Skeletal muscle satellite cell (primary cell): ENCODE results near the gene S100PBP.

ENCODE experiments used
- H3K27me3 ChIP-seq: 2 replicates; pipeline ENCODE4 v1.7.0; 2013; ENCODE audit warnings: low read length; ENCODE audit not compliant: control insufficient read depth, insufficient read depth
- H3K36me3 ChIP-seq: 2 replicates; pipeline ENCODE4 v1.7.0; 2013; ENCODE audit warnings: mild to moderate bottlenecking, control low read depth, low read length; ENCODE audit not compliant: insufficient read depth
- H3K4me1 ChIP-seq: 2 replicates; pipeline ENCODE4 v1.7.0; 2013; ENCODE audit warnings: low read length; ENCODE audit not compliant: control insufficient read depth, insufficient read depth
- H3K4me2 ChIP-seq: 2 replicates; pipeline ENCODE4 v1.7.0; 2013; ENCODE audit warnings: mild to moderate bottlenecking, low read length
- H3K4me3 ChIP-seq: 2 replicates; pipeline ENCODE4 v1.7.0; 2013; ENCODE audit warnings: low read length
- H3K9ac ChIP-seq: 2 replicates; pipeline ENCODE4 v1.7.0; 2013; ENCODE audit warnings: mild to moderate bottlenecking, low read depth, low read length, moderate library complexity
- H3K9me3 ChIP-seq: replicated peaks from 2 replicates; pipeline ENCODE4 v1.7.0; 2013; ENCODE audit warnings: mild to moderate bottlenecking, control low read depth, low read length

S100PBP gene

DNA sequence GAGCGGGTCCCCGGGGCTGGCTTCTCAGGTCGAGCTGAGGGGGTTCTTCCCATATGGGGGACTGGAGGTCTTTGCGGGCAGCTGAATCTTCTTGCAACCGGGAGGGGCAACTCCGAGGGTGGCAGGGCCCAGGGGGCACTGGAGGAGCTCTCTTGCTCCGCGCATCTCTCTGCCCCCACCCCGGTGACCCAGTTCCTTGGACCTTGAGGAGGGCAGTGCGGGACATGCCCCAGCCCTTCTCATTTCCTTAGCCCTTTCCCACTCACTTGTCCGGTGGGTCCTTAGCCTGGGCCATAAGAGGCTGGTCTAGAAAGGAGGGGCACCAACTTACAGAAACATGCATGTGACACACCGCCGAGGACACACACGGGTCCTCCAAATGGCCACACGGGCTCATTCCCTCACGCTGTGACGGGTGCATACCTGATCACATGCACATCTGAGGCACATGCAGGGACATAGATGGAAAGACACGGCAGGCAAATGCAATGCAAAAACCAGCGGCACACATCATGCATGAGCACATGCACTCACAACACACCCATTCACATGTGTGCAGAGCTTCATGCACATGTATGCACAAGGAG lies 69.5 kb downstream of the S100PBP start:
- H3K4me3 ChIP-seq = no peak overlapping the region

GRCh38 chr1:32887623-32888022 lies 70.2 kb downstream of the S100PBP start:
- H3K9ac ChIP-seq = no peak overlapping the region
- H3K9me3 ChIP-seq = no peaks in the 10 kb centered on the region
- no peak overlapping the region for H3K4me2 ChIP-seq
- H3K4me1 ChIP-seq = peaks cover 2% of the 10 kb centered on the region
- no peak overlapping the region for H3K4me3 ChIP-seq
- H3K27me3 ChIP-seq = peaks cover 87% of the 10 kb centered on the region
- H3K36me3 ChIP-seq = no peaks in the 10 kb centered on the region

More for the DNA sequence above, 69.5 kb downstream of the S100PBP start:
- peaks cover 80% of the 10 kb centered on the region for H3K27me3 ChIP-seq
- no peaks in the 10 kb centered on the region for H3K9me3 ChIP-seq
- H3K4me1 ChIP-seq = no peaks in the 10 kb centered on the region
- no peak overlapping the region for H3K9ac ChIP-seq
- no peaks in the 10 kb centered on the region for H3K36me3 ChIP-seq
- H3K4me2 ChIP-seq = peak overlapping the region; percentile 39

GRCh38 chr1:32888134-32888533 lies 70.7 kb downstream of the S100PBP start:
- Histone ChIP-seq H3K9me3 (no peaks in the 10 kb centered on the region), H3K27me3 (peaks cover 89% of the 10 kb centered on the region), H3K4me1 (peaks cover 7% of the 10 kb centered on the region)

DNA sequence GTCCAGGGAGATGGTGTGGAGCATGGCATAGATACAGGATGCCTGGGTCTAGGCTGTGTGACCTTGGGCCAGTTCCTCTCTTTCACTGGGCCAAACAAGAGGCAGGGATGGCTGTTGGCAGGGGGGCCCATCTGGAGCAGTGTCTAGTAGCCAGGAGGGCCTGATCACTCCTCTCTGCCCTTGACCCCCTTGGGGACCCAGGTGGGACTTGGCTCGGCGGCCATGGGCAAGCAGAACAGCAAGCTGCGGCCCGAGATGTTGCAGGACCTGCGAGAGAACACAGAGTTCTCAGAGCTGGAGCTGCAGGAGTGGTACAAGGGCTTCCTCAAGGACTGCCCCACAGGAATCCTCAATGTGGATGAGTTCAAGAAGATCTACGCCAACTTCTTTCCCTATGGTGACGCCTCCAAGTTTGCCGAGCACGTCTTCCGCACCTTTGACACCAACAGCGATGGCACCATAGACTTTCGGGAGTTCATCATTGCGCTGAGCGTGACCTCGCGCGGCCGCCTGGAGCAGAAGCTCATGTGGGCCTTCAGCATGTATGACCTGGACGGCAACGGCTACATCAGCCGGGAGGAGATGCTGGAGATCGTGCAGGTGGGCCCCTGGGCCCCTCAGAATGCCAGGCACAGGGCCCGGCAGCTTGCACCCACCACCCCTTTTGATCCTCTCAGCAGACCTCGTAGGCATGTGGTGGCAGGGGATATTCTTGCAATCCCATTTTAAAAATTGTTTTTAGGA lies 71.4 kb downstream of the S100PBP start:
- H3K36me3 ChIP-seq = no peaks in the 10 kb centered on the region
- H3K4me1 ChIP-seq = peaks cover 9% of the 10 kb centered on the region
- H3K27me3 ChIP-seq = peaks cover 82% of the 10 kb centered on the region
- H3K9ac ChIP-seq = no peak overlapping the region
- no peaks in the 10 kb centered on the region for H3K9me3 ChIP-seq
- H3K4me3 ChIP-seq = no peak overlapping the region
- H3K4me2 ChIP-seq = no peak overlapping the region

More at GRCh38 chr1:32888134-32888533, 70.7 kb downstream of the S100PBP start:
- Histone ChIP-seq H3K4me3 (no peak overlapping the region), H3K36me3 (no peaks in the 10 kb centered on the region), H3K9ac (no peak overlapping the region), H3K4me2 (no peak overlapping the region)

- Histone ChIP-seq H3K9ac (no peak overlapping the region), H3K36me3 (no peaks in the 10 kb centered on the region), H3K4me3 (no peak overlapping the region), H3K4me1 (peaks cover 9% of the 10 kb centered on the region), H3K27me3 (peaks cover 73% of the 10 kb centered on the region), H3K9me3 (no peaks in the 10 kb centered on the region), H3K4me2 (no peak overlapping the region)
Measured at GRCh38 chr1:32889731-32890278, 72.4 kb downstream of the S100PBP start.

- Histone ChIP-seq H3K4me1 (peaks cover 9% of the 10 kb centered on the region), H3K27me3 (peaks cover 64% of the 10 kb centered on the region), H3K36me3 (no peaks in the 10 kb centered on the region)
Measured at GRCh38 chr1:32890516-32891240, 73.2 kb downstream of the S100PBP start.

GRCh38 chr1:32891241-32891570 lies 73.8 kb downstream of the S100PBP start:
- H3K4me3 ChIP-seq = no peak overlapping the region
- H3K4me2 ChIP-seq = no peak overlapping the region
- no peaks in the 10 kb centered on the region for H3K9me3 ChIP-seq
- peaks cover 59% of the 10 kb centered on the region for H3K27me3 ChIP-seq
- H3K4me1 ChIP-seq = peaks cover 9% of the 10 kb centered on the region
- no peak overlapping the region for H3K9ac ChIP-seq
- H3K36me3 ChIP-seq = no peaks in the 10 kb centered on the region

More at GRCh38 chr1:32890516-32891240, 73.2 kb downstream of the S100PBP start:
- Histone ChIP-seq H3K9ac (no peak overlapping the region), H3K9me3 (no peaks in the 10 kb centered on the region), H3K4me2 (no peak overlapping the region), H3K4me3 (no peak overlapping the region)

DNA sequence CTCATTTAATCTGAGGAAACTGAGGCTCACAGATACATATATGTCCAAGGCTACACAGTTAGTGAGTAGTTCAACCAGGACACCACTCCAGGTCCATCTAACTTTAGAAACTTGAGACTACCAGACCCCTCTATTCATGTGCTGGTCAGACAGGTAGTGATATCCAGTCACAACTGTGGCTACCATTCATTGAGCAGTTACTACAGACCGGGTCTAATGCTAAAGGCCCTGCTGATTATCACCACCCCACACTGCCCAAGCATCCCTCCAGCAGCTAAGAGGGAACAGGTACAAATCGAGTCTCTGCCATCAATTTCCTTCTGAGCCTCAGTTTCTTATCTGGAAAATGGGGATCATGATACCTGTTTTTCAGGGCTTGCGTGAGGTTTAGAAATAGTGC lies 74.2 kb downstream of the S100PBP start:
- Histone ChIP-seq H3K4me3 (no peak overlapping the region), H3K4me1 (peaks cover 9% of the 10 kb centered on the region), H3K4me2 (no peak overlapping the region), H3K9ac (no peak overlapping the region), H3K27me3 (peaks cover 58% of the 10 kb centered on the region), H3K36me3 (no peaks in the 10 kb centered on the region), H3K9me3 (no peaks in the 10 kb centered on the region)

GRCh38 chr1:32892368-32893197 lies 75.1 kb downstream of the S100PBP start:
- Histone ChIP-seq H3K4me2 (peak overlapping the region; percentile 85), H3K4me1 (peaks cover 9% of the 10 kb centered on the region), H3K36me3 (no peaks in the 10 kb centered on the region), H3K27me3 (peaks cover 49% of the 10 kb centered on the region), H3K9me3 (no peaks in the 10 kb centered on the region), H3K9ac (peak overlapping the region; percentile 26), H3K4me3 (peak overlapping the region; percentile 67)

GRCh38 chr1:32893198-32894018 lies 76.0 kb downstream of the S100PBP start:
- peak overlapping the region; percentile 67 for H3K4me3 ChIP-seq
- H3K4me1 ChIP-seq = peaks cover 9% of the 10 kb centered on the region
- no peaks in the 10 kb centered on the region for H3K9me3 ChIP-seq
- peak overlapping the region; percentile 26 for H3K9ac ChIP-seq
- peak overlapping the region; percentile 85 for H3K4me2 ChIP-seq
- H3K27me3 ChIP-seq = peaks cover 41% of the 10 kb centered on the region
- no peaks in the 10 kb centered on the region for H3K36me3 ChIP-seq
